ELR (cell line): ENCODE results near the gene UBALD1.

ENCODE experiments used
- DNase-seq: peaks from one replicate; pipeline ENCODE4 v3.0.0-alpha.2; 2015; ENCODE audit warnings: low read depth

Gene UBALD1

GRCh38 chr16:4646773-4647643 is 32.3 kb upstream of the UBALD1 start:
- DNase-seq = no peak

- no peak for DNase-seq
These were observed 27.2 kb upstream of the UBALD1 start for GRCh38 chr16:4641895-4642294.

- DNase-seq = no peak
These were observed 26.6 kb upstream of the UBALD1 start for GRCh38 chr16:4641306-4641687.

- DNase-seq = no peak
These were observed 26.1 kb upstream of the UBALD1 start for GRCh38 chr16:4640572-4641305.

- DNase-seq = peak; percentile 45
These were observed 25.3 kb upstream of the UBALD1 start for GRCh38 chr16:4639899-4640509.

- no peak for DNase-seq
These were observed 22.9 kb upstream of the UBALD1 start for GRCh38 chr16:4637501-4638166.

GRCh38 chr16:4636196-4636595 is 21.5 kb upstream of the UBALD1 start:
- no peak for DNase-seq

GRCh38 chr16:4634768-4635167 is 20.1 kb upstream of the UBALD1 start:
- no peak for DNase-seq

- no peak for DNase-seq
These were observed 19.4 kb upstream of the UBALD1 start for GRCh38 chr16:4633910-4634635.

GRCh38 chr16:4631444-4631843 is 16.8 kb upstream of the UBALD1 start:
- no peak for DNase-seq

- DNase-seq = no peak
These were observed 13.6 kb upstream of the UBALD1 start for GRCh38 chr16:4628283-4628682.

- no peak for DNase-seq
These were observed 11.7 kb upstream of the UBALD1 start for GRCh38 chr16:4626396-4626795.

GRCh38 chr16:4625560-4626159 is 11.0 kb upstream of the UBALD1 start:
- no peak for DNase-seq

GRCh38 chr16:4624827-4625559 is 10.3 kb upstream of the UBALD1 start:
- DNase-seq = peak; percentile 71

GRCh38 chr16:4624015-4624826 is 9.5 kb upstream of the UBALD1 start, which contains the start of gene MGRN1:
Gene MGRN1, plus strand, starts transcription at chr16:4624826. Its CDS starts 135 bp downstream, at chr16:4624961.
- peak; percentile 98 for DNase-seq

- DNase-seq = no peak
These were observed 8.9 kb upstream of the UBALD1 start for GRCh38 chr16:4623593-4623992.

- no peak for DNase-seq
These were observed 4.1 kb upstream of the UBALD1 start for GRCh38 chr16:4618645-4619418.

GRCh38 chr16:4617880-4618279 is 3.2 kb upstream of the UBALD1 start:
- DNase-seq = no peak
